ENCODE measurements around the gene CAMK1D. TPM values are rescaled to one million over a fixed set of nuclear protein-coding genes. Genes with fewer than 3 reads are reported as not detected.

The CAMK1D gene
- total RNA-seq, 1 donor from 2014 or later = 0.64 TPM

GRCh38 chr10:12463459-12463838 lies 114.1 kb downstream of the CAMK1D start:
- no peak for DNase-seq (ENCODE audit: low read depth in 2 of 2)

- DNase-seq (ENCODE audit: low read depth in 2 of 2) = no peak
Observed at GRCh38 chr10:12465385-12466136, 116.2 kb downstream of the CAMK1D start.

GRCh38 chr10:12466704-12467305 lies 117.5 kb downstream of the CAMK1D start:
- no peak for DNase-seq (ENCODE audit: low read depth in 2 of 2)

- no peak for DNase-seq (ENCODE audit: low read depth in 2 of 2)
Observed at GRCh38 chr10:12469345-12469744, 120.0 kb downstream of the CAMK1D start.

GRCh38 chr10:12470719-12471118 lies 121.4 kb downstream of the CAMK1D start:
- no peak for DNase-seq (ENCODE audit: low read depth in 2 of 2)

- DNase-seq (ENCODE audit: low read depth in 2 of 2) = no peak
Observed at GRCh38 chr10:12471135-12471534, 121.8 kb downstream of the CAMK1D start.

- DNase-seq (ENCODE audit: low read depth in 2 of 2) = no peak
Observed at GRCh38 chr10:12473491-12473890, 124.1 kb downstream of the CAMK1D start.

GRCh38 chr10:12474727-12475412 lies 125.5 kb downstream of the CAMK1D start:
- no peak for DNase-seq (ENCODE audit: low read depth in 2 of 2)

GRCh38 chr10:12476656-12477055 lies 127.3 kb downstream of the CAMK1D start:
- no peak for DNase-seq (ENCODE audit: low read depth in 2 of 2)

GRCh38 chr10:12479437-12479844 lies 130.1 kb downstream of the CAMK1D start:
- no peak for DNase-seq (ENCODE audit: low read depth in 2 of 2)

GRCh38 chr10:12479924-12480323 lies 130.6 kb downstream of the CAMK1D start:
- no peak for DNase-seq (ENCODE audit: low read depth in 2 of 2)

GRCh38 chr10:12480440-12480839 lies 131.1 kb downstream of the CAMK1D start:
- DNase-seq (ENCODE audit: low read depth in 2 of 2) = no peak

- no peak for DNase-seq (ENCODE audit: low read depth in 2 of 2)
Observed at GRCh38 chr10:12481924-12482323, 132.6 kb downstream of the CAMK1D start.

- DNase-seq (ENCODE audit: low read depth in 2 of 2) = no peak
Observed at GRCh38 chr10:12482587-12482986, 133.2 kb downstream of the CAMK1D start.

GRCh38 chr10:12484002-12484918 lies 134.9 kb downstream of the CAMK1D start:
- DNase-seq (ENCODE audit: low read depth in 2 of 2) = no peak

- DNase-seq (ENCODE audit: low read depth in 2 of 2) = no peak
Observed at GRCh38 chr10:12484941-12485805, 135.8 kb downstream of the CAMK1D start.

GRCh38 chr10:12487366-12487765 lies 138.0 kb downstream of the CAMK1D start:
- DNase-seq (ENCODE audit: low read depth in 2 of 2) = no peak

- no peak for DNase-seq (ENCODE audit: low read depth in 2 of 2)
Observed at GRCh38 chr10:12488626-12489025, 139.3 kb downstream of the CAMK1D start.

- no peak for DNase-seq (ENCODE audit: low read depth in 2 of 2)
Observed at GRCh38 chr10:12489357-12489756, 140.0 kb downstream of the CAMK1D start.

- no peak for DNase-seq (ENCODE audit: low read depth in 2 of 2)
Observed at GRCh38 chr10:12489806-12490205, 140.5 kb downstream of the CAMK1D start.

GRCh38 chr10:12490963-12491362 lies 141.6 kb downstream of the CAMK1D start:
- no peak for DNase-seq (ENCODE audit: low read depth in 2 of 2)
